Left renal cortex interstitium (tissue), 4 donors: ENCODE data around the gene NPW. TPM values are rescaled to one million over a fixed set of nuclear protein-coding genes. Genes with fewer than 3 reads are reported as not detected.

Experiments used
- polyA plus RNA-seq, 4 donors: library from polyadenylated mRNA; unstranded; fragments of 120-200 nt; gene quantifications; one replicate each; pipeline ENCODE4 v1.2.1, GENCODE V29; 2013; ENCODE audit not compliant: insufficient read length in 4 of 4

NPW gene
- polyA plus RNA-seq, 4 donors: 3.0 to 16.3 (median 9.7) TPM

Other genes starting within 250 kb of the NPW start
- 10 to 100 TPM; 23.1 to 46.8 (median 37.7) TPM for gene NME3, start 248.2 kb upstream of the NPW start, polyA plus RNA-seq
- gene EME2, start 247.0 kb upstream of the NPW start, polyA plus RNA-seq: 10 to 100 TPM in 2 of 4 donors, 1 to 10 TPM in 2; 5.4 to 16.4 (median 10.5) TPM
- 100 to 1,000 TPM in 1 of 4 donors, 10 to 100 TPM in 3; 60.4 to 103 (median 78.1) TPM for gene MRPS34, start 246.7 kb upstream of the NPW start, polyA plus RNA-seq
- gene SPSB3, start 237.2 kb upstream of the NPW start, polyA plus RNA-seq: 10 to 100 TPM; 31.6 to 56.5 (median 48.5) TPM
- gene NUBP2, start 236.8 kb upstream of the NPW start, polyA plus RNA-seq: 10 to 100 TPM; 35.4 to 69.3 (median 56.4) TPM
- gene IGFALS, start 226.1 kb upstream of the NPW start, polyA plus RNA-seq: 1 to 10 TPM; 2.4 to 4.3 (median 3.4) TPM
- gene HAGH, start 193.0 kb upstream of the NPW start, polyA plus RNA-seq: 10 to 100 TPM; 38.0 to 56.2 (median 49.5) TPM
- gene FAHD1, start 192.6 kb upstream of the NPW start, polyA plus RNA-seq: 10 to 100 TPM; 39.8 to 49.5 (median 44.9) TPM
- gene MEIOB, start 147.6 kb upstream of the NPW start, polyA plus RNA-seq: 1 to 10 TPM in 2 of 4 donors, under 1 TPM in 2; 0.47 to 2.7 (median 1.0) TPM
- gene HS3ST6, start 101.4 kb upstream of the NPW start, polyA plus RNA-seq: under 1 TPM; 0.21 to 0.55 (median 0.35) TPM
- 10 to 100 TPM; 63.9 to 79.8 (median 72.1) TPM for gene MSRB1, start 76.6 kb upstream of the NPW start, polyA plus RNA-seq
- gene RPL3L, start 65.1 kb upstream of the NPW start, polyA plus RNA-seq: under 1 TPM; 0.11 to 0.28 (median 0.15) TPM
- gene NDUFB10, start 60.2 kb upstream of the NPW start, polyA plus RNA-seq: 100 to 1,000 TPM; 129 to 144 (median 136) TPM
- 1,000 to 10,000 TPM; 1,679 to 2,513 (median 2,183) TPM for gene RPS2, start 55.0 kb upstream of the NPW start, polyA plus RNA-seq
- gene RNF151, start 52.9 kb upstream of the NPW start, polyA plus RNA-seq: not detected
- gene TBL3, start 47.7 kb upstream of the NPW start, polyA plus RNA-seq: 10 to 100 TPM; 27.8 to 49.6 (median 41.1) TPM
- 1 to 10 TPM in 2 of 4 donors, under 1 TPM in 2; 0.40 to 2.0 (median 1.1) TPM for gene NOXO1, start 38.3 kb upstream of the NPW start, polyA plus RNA-seq
- gene GFER, start 35.6 kb upstream of the NPW start, polyA plus RNA-seq: 10 to 100 TPM; 20.1 to 31.6 (median 28.5) TPM
- gene SYNGR3, start 29.8 kb upstream of the NPW start, polyA plus RNA-seq: 1 to 10 TPM; 1.8 to 2.4 (median 1.9) TPM
- gene ZNF598, start 10.0 kb upstream of the NPW start, polyA plus RNA-seq: 10 to 100 TPM; 13.8 to 30.8 (median 26.6) TPM
- 100 to 1,000 TPM; 103 to 184 (median 146) TPM for gene NHERF2, start 7.1 kb downstream of the NPW start, polyA plus RNA-seq
- 10 to 100 TPM; 15.4 to 29.1 (median 25.3) TPM for gene NTHL1, start 28.0 kb downstream of the NPW start, polyA plus RNA-seq
- 100 to 1,000 TPM; 104 to 188 (median 148) TPM for gene TSC2, start 28.2 kb downstream of the NPW start, polyA plus RNA-seq
- 100 to 1,000 TPM in 2 of 4 donors, 10 to 100 TPM in 2; 48.3 to 128 (median 95.9) TPM for gene PKD1, start 116.1 kb downstream of the NPW start, polyA plus RNA-seq
- gene RAB26, start 128.8 kb downstream of the NPW start, polyA plus RNA-seq: 1 to 10 TPM; 2.5 to 4.6 (median 3.1) TPM
- gene TRAF7, start 136.0 kb downstream of the NPW start, polyA plus RNA-seq: 10 to 100 TPM; 42.9 to 63.3 (median 55.5) TPM
- 1 to 10 TPM; 1.4 to 2.8 (median 2.0) TPM for gene CASKIN1, start 176.8 kb downstream of the NPW start, polyA plus RNA-seq
- 10 to 100 TPM; 38.7 to 63.2 (median 46.6) TPM for gene MLST8, start 185.7 kb downstream of the NPW start, polyA plus RNA-seq
- 10 to 100 TPM in 1 of 4 donors, 1 to 10 TPM in 3; 3.5 to 11.6 (median 8.2) TPM for gene BRICD5, start 191.1 kb downstream of the NPW start, polyA plus RNA-seq
- 10 to 100 TPM; 13.8 to 19.3 (median 17.4) TPM for gene PGP, start 195.1 kb downstream of the NPW start, polyA plus RNA-seq
- 10 to 100 TPM; 14.7 to 25.8 (median 22.3) TPM for gene E4F1, start 203.8 kb downstream of the NPW start, polyA plus RNA-seq
- 1 to 10 TPM in 3 of 4 donors, under 1 TPM in 1; 0.55 to 1.8 (median 1.2) TPM for gene DNASE1L2, start 216.7 kb downstream of the NPW start, polyA plus RNA-seq
- 100 to 1,000 TPM in 1 of 4 donors, 10 to 100 TPM in 3; 60.0 to 104 (median 80.2) TPM for gene ECI1, start 231.8 kb downstream of the NPW start, polyA plus RNA-seq
- gene RNPS1, start 248.3 kb downstream of the NPW start, polyA plus RNA-seq: 100 to 1,000 TPM; 179 to 229 (median 214) TPM